Measurements from ENCODE around the gene ADAMTS9.

DNA sequence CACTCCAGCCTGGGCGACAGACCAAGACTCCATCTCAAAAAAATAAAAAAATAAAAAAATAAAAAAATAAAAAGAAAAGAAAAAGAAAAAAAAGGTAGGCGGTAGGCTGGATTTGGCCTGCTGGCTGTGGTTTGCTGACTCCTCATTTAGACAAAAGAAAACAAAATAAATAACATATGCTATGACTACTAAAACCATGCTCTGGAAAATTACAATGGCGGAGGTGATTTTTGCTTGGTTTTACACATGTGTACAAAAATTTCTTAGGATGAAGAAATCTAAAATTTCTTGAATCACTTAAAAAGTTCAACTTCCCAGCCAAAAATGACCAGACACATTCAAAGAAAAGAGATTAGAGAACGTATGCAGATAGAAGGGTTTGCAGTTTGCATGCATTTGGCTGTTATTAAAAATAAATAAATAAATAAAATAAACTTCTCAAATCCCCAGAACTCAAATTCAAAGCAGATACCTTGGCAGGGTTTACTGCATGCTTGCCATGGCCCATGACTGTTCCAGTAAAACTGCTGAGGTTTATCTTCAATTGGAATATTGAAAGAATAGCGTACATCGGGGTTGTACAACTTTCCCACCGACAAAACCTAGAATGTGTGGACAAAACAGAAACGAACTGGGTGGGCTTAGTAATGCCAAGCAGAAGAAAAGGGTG, 65.9 kb downstream of the ADAMTS9 start:
- TF ChIP-seq, protein P1, sequence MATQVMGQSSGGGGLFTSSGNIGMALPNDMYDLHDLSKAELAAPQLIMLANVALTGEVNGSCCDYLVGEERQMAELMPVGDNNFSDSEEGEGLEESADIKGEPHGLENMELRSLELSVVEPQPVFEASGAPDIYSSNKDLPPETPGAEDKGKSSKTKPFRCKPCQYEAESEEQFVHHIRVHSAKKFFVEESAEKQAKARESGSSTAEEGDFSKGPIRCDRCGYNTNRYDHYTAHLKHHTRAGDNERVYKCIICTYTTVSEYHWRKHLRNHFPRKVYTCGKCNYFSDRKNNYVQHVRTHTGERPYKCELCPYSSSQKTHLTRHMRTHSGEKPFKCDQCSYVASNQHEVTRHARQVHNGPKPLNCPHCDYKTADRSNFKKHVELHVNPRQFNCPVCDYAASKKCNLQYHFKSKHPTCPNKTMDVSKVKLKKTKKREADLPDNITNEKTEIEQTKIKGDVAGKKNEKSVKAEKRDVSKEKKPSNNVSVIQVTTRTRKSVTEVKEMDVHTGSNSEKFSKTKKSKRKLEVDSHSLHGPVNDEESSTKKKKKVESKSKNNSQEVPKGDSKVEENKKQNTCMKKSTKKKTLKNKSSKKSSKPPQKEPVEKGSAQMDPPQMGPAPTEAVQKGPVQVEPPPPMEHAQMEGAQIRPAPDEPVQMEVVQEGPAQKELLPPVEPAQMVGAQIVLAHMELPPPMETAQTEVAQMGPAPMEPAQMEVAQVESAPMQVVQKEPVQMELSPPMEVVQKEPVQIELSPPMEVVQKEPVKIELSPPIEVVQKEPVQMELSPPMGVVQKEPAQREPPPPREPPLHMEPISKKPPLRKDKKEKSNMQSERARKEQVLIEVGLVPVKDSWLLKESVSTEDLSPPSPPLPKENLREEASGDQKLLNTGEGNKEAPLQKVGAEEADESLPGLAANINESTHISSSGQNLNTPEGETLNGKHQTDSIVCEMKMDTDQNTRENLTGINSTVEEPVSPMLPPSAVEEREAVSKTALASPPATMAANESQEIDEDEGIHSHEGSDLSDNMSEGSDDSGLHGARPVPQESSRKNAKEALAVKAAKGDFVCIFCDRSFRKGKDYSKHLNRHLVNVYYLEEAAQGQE (IDR thresholded peaks at IDR 0.05; ENCODE audit: low read depth) = no peak
- TF ChIP-seq CEBPB (IDR thresholded peaks at IDR 0.05) (no peak), EP300 (IDR thresholded peaks at IDR 0.05; ENCODE audit: borderline replicate concordance) (no peak), EGR1 (IDR thresholded peaks at IDR 0.05) (no peak), RAD21 (IDR thresholded peaks at IDR 0.05; ENCODE audit: low read depth) (no peak), YY1 (IDR thresholded peaks at IDR 0.05; ENCODE audit: low read depth) (no peak), FOXM1 (IDR thresholded peaks at IDR 0.05; ENCODE audit: borderline replicate concordance, low read depth) (no peak), TAF1 (IDR thresholded peaks at IDR 0.05; ENCODE audit: low read depth) (no peak)
- TF ChIP-seq, protein P2, sequence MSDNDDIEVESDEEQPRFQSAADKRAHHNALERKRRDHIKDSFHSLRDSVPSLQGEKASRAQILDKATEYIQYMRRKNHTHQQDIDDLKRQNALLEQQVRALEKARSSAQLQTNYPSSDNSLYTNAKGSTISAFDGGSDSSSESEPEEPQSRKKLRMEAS (IDR thresholded peaks at IDR 0.05) = no peak

All from Ishikawa (cell line).